ENCODE results near the gene TEX14.
A peak's percentile ranks its signal among the peaks of the same experiment; 100 is the strongest.

Gene TEX14

GRCh38 chr17:58514770-58515157, 177.1 kb downstream of the TEX14 start:
- Histone ChIP-seq H3K9ac (ENCODE audit: low read depth, low read length, poor library complexity) (no peak overlapping the region), H3K27ac (replicated peaks; ENCODE audit: low read length) (no peak overlapping the region), H2BK12ac (ENCODE audit: low read length) (no peak overlapping the region), H4K8ac (ENCODE audit: low read depth, low read length) (no peak overlapping the region), H2BK120ac (ENCODE audit: low read depth, low read length) (no peak overlapping the region), H3K27me3 (ENCODE audit: control insufficient read depth in 3 of 3, insufficient read depth in 3 of 3, low read depth in 1 of 3, low read length in 3 of 3) (no peaks in the 10 kb centered on the region), H3K14ac (ENCODE audit: low read length) (no peak overlapping the region), H3K4ac (ENCODE audit: low read length) (no peak overlapping the region), H3K18ac (ENCODE audit: low read length) (no peak overlapping the region), H3K9me3 (replicated peaks in 1 of 2; ENCODE audit: control insufficient read depth in 2 of 2, insufficient read depth in 1 of 2, low read depth in 1 of 2, low read length in 2 of 2) (no peaks in the 10 kb centered on the region), H3K4me2 (ENCODE audit: insufficient read depth, low read length, poor library complexity, severe bottlenecking) (peak overlapping the region; percentile 34), H2BK5ac (ENCODE audit: low read length) (no peak overlapping the region), H3K79me1 (ENCODE audit: low read depth, low read length) (peaks cover 13% of the 10 kb centered on the region), H3K23ac (ENCODE audit: low read depth, low read length, poor library complexity) (no peak overlapping the region), H2AFZ (ENCODE audit: low read length) (peak overlapping the region; percentile 92), H4K91ac (ENCODE audit: low read depth, low read length, poor library complexity) (no peak overlapping the region), H3K36me3 (replicated peaks in 1 of 2; ENCODE audit: control insufficient read depth in 2 of 2, insufficient read depth in 2 of 2, low read length in 2 of 2) (peaks cover 15 to 42% of the 10 kb centered on the region in 2 donors), H2BK15ac (ENCODE audit: low read length) (no peak overlapping the region), H3K4me1 (ENCODE audit: control insufficient read depth in 2 of 2, insufficient read depth in 1 of 2, low read depth in 1 of 2, low read length in 2 of 2) (peaks cover 12 to 14% of the 10 kb centered on the region in 2 donors), H2AK5ac (ENCODE audit: low read depth, low read length) (no peak overlapping the region), H3K4me3 (ENCODE audit: low read length in 2 of 2) (peak overlapping the region in 1 of 2 donors; percentile 69)
- no CpG with 5 or more reads among the region's 11 CpGs for WGBS, 2 donors (ENCODE audit: extremely low coverage in 2 of 2, insufficient read length in 2 of 2, insufficient replicate concordance in 1 of 2)
- DNase-seq (ENCODE audit: low spot score) = no peak

GRCh38 chr17:58513965-58514769, 177.7 kb downstream of the TEX14 start, which contains the start of gene MTMR4:
Gene MTMR4, minus strand, starts transcription at chr17:58514638. Its CDS starts 231 bp downstream, at chr17:58514407.
- peak within 1 kb of the TSS; percentile 95 for H3K18ac ChIP-seq (ENCODE audit: low read length)
- peak within 1 kb of the TSS; percentile 2 for H3K14ac ChIP-seq (ENCODE audit: low read length)
- H3K36me3 ChIP-seq (replicated peaks in 1 of 2; ENCODE audit: control insufficient read depth in 2 of 2, insufficient read depth in 2 of 2, low read length in 2 of 2) = peaks cover 17 to 48% of the 10 kb centered on the region in 2 donors
- H3K9ac ChIP-seq (ENCODE audit: low read depth, low read length, poor library complexity) = peak within 1 kb of the TSS; percentile 78
- peak within 1 kb of the TSS; percentile 56 for H3K27ac ChIP-seq (replicated peaks; ENCODE audit: low read length)
- H3K4me1 ChIP-seq (ENCODE audit: control insufficient read depth in 2 of 2, insufficient read depth in 1 of 2, low read depth in 1 of 2, low read length in 2 of 2) = peaks cover 12 to 14% of the 10 kb centered on the region in 2 donors
- H3K9me3 ChIP-seq (replicated peaks in 1 of 2; ENCODE audit: control insufficient read depth in 2 of 2, insufficient read depth in 1 of 2, low read depth in 1 of 2, low read length in 2 of 2) = no peaks in the 10 kb centered on the region
- peak within 1 kb of the TSS; percentile 92 for H2AFZ ChIP-seq (ENCODE audit: low read length)
- H3K4ac ChIP-seq (ENCODE audit: low read length) = no peak within 1 kb of the TSS
- no peak within 1 kb of the TSS for H2BK120ac ChIP-seq (ENCODE audit: low read depth, low read length)
- no peak within 1 kb of the TSS for H2BK12ac ChIP-seq (ENCODE audit: low read length)
- no peak within 1 kb of the TSS for H2BK15ac ChIP-seq (ENCODE audit: low read length)
- peak; percentile 85 for DNase-seq (ENCODE audit: low spot score)
- H3K23ac ChIP-seq (ENCODE audit: low read depth, low read length, poor library complexity) = peak within 1 kb of the TSS; percentile 21
- peak within 1 kb of the TSS; percentile 69 to 88 for H3K4me3 ChIP-seq (ENCODE audit: low read length in 2 of 2)
- H4K91ac ChIP-seq (ENCODE audit: low read depth, low read length, poor library complexity) = peak within 1 kb of the TSS; percentile 44
- H2AK5ac ChIP-seq (ENCODE audit: low read depth, low read length) = peak within 1 kb of the TSS; percentile 45
- WGBS, 2 donors (ENCODE audit: extremely low coverage in 2 of 2, insufficient read length in 2 of 2, insufficient replicate concordance in 1 of 2) = no CpG with 5 or more reads among the region's 64 CpGs
- no peak within 1 kb of the TSS for H4K8ac ChIP-seq (ENCODE audit: low read depth, low read length)
- H3K4me2 ChIP-seq (ENCODE audit: insufficient read depth, low read length, poor library complexity, severe bottlenecking) = peak within 1 kb of the TSS; percentile 82
- H3K79me1 ChIP-seq (ENCODE audit: low read depth, low read length) = peaks cover 13% of the 10 kb centered on the region
- no peaks in the 10 kb centered on the region for H3K27me3 ChIP-seq (ENCODE audit: control insufficient read depth in 3 of 3, insufficient read depth in 3 of 3, low read depth in 1 of 3, low read length in 3 of 3)
- peak within 1 kb of the TSS; percentile 58 for H2BK5ac ChIP-seq (ENCODE audit: low read length)

- Histone ChIP-seq H4K91ac (ENCODE audit: low read depth, low read length, poor library complexity) (no peak overlapping the region), H2BK12ac (ENCODE audit: low read length) (no peak overlapping the region), H3K23ac (ENCODE audit: low read depth, low read length, poor library complexity) (no peak overlapping the region), H3K79me1 (ENCODE audit: low read depth, low read length) (peaks cover 13% of the 10 kb centered on the region), H4K8ac (ENCODE audit: low read depth, low read length) (no peak overlapping the region), H3K18ac (ENCODE audit: low read length) (peak overlapping the region; percentile 95), H2BK5ac (ENCODE audit: low read length) (peak overlapping the region; percentile 58), H3K27me3 (ENCODE audit: control insufficient read depth in 3 of 3, insufficient read depth in 3 of 3, low read depth in 1 of 3, low read length in 3 of 3) (no peaks in the 10 kb centered on the region), H3K4me3 (ENCODE audit: low read length in 2 of 2) (peak overlapping the region; percentile 69 to 88), H2BK15ac (ENCODE audit: low read length) (no peak overlapping the region), H2AFZ (ENCODE audit: low read length) (peak overlapping the region; percentile 92), H3K4me2 (ENCODE audit: insufficient read depth, low read length, poor library complexity, severe bottlenecking) (peak overlapping the region; percentile 82), H3K27ac (replicated peaks; ENCODE audit: low read length) (no peak overlapping the region), H3K14ac (ENCODE audit: low read length) (no peak overlapping the region), H2AK5ac (ENCODE audit: low read depth, low read length) (peak overlapping the region; percentile 39), H3K4me1 (ENCODE audit: control insufficient read depth in 2 of 2, insufficient read depth in 1 of 2, low read depth in 1 of 2, low read length in 2 of 2) (peaks cover 12% of the 10 kb centered on the region in 2 donors), H3K36me3 (replicated peaks in 1 of 2; ENCODE audit: control insufficient read depth in 2 of 2, insufficient read depth in 2 of 2, low read length in 2 of 2) (peaks cover 23 to 55% of the 10 kb centered on the region in 2 donors), H3K4ac (ENCODE audit: low read length) (no peak overlapping the region), H2BK120ac (ENCODE audit: low read depth, low read length) (no peak overlapping the region), H3K9me3 (replicated peaks in 1 of 2; ENCODE audit: control insufficient read depth in 2 of 2, insufficient read depth in 1 of 2, low read depth in 1 of 2, low read length in 2 of 2) (no peaks in the 10 kb centered on the region), H3K9ac (ENCODE audit: low read depth, low read length, poor library complexity) (peak overlapping the region; percentile 78)
- DNase-seq (ENCODE audit: low spot score) = no peak
- WGBS, 2 donors (ENCODE audit: extremely low coverage in 2 of 2, insufficient read length in 2 of 2, insufficient replicate concordance in 1 of 2) = no CpG with 5 or more reads among the region's 14 CpGs
These were observed 178.4 kb downstream of the TEX14 start for GRCh38 chr17:58513267-58513964.

GRCh38 chr17:58510075-58510474, 181.8 kb downstream of the TEX14 start:
- H3K14ac ChIP-seq (ENCODE audit: low read length) = no peak overlapping the region
- H3K4me3 ChIP-seq (ENCODE audit: low read length in 2 of 2) = no peak overlapping the region
- H3K27ac ChIP-seq (replicated peaks; ENCODE audit: low read length) = no peak overlapping the region
- no peak overlapping the region for H2AK5ac ChIP-seq (ENCODE audit: low read depth, low read length)
- H2AFZ ChIP-seq (ENCODE audit: low read length) = no peak overlapping the region
- H3K9ac ChIP-seq (ENCODE audit: low read depth, low read length, poor library complexity) = no peak overlapping the region
- H3K4me2 ChIP-seq (ENCODE audit: insufficient read depth, low read length, poor library complexity, severe bottlenecking) = no peak overlapping the region
- no peak overlapping the region for H3K23ac ChIP-seq (ENCODE audit: low read depth, low read length, poor library complexity)
- no peak overlapping the region for H3K4ac ChIP-seq (ENCODE audit: low read length)
- no peak overlapping the region for H3K18ac ChIP-seq (ENCODE audit: low read length)
- H3K4me1 ChIP-seq (ENCODE audit: control insufficient read depth in 2 of 2, insufficient read depth in 1 of 2, low read depth in 1 of 2, low read length in 2 of 2) = peaks cover 7 to 10% of the 10 kb centered on the region in 2 donors
- no peak overlapping the region for H2BK15ac ChIP-seq (ENCODE audit: low read length)
- no CpG with 5 or more reads among the region's 5 CpGs for WGBS, 2 donors (ENCODE audit: extremely low coverage in 2 of 2, insufficient read length in 2 of 2, insufficient replicate concordance in 1 of 2)
- H3K36me3 ChIP-seq (replicated peaks in 1 of 2; ENCODE audit: control insufficient read depth in 2 of 2, insufficient read depth in 2 of 2, low read length in 2 of 2) = peaks cover 45 to 85% of the 10 kb centered on the region in 2 donors
- no peak overlapping the region for H2BK120ac ChIP-seq (ENCODE audit: low read depth, low read length)
- H2BK5ac ChIP-seq (ENCODE audit: low read length) = no peak overlapping the region
- H4K91ac ChIP-seq (ENCODE audit: low read depth, low read length, poor library complexity) = no peak overlapping the region
- no peaks in the 10 kb centered on the region for H3K27me3 ChIP-seq (ENCODE audit: control insufficient read depth in 3 of 3, insufficient read depth in 3 of 3, low read depth in 1 of 3, low read length in 3 of 3)
- H3K79me1 ChIP-seq (ENCODE audit: low read depth, low read length) = peaks cover 10% of the 10 kb centered on the region
- DNase-seq (ENCODE audit: low spot score) = no peak
- H3K9me3 ChIP-seq (replicated peaks in 1 of 2; ENCODE audit: control insufficient read depth in 2 of 2, insufficient read depth in 1 of 2, low read depth in 1 of 2, low read length in 2 of 2) = no peaks in the 10 kb centered on the region
- H4K8ac ChIP-seq (ENCODE audit: low read depth, low read length) = no peak overlapping the region
- no peak overlapping the region for H2BK12ac ChIP-seq (ENCODE audit: low read length)

Measured in neuronal stem cell (in vitro differentiated cells).